Hepatocyte (in vitro differentiated cells): Measurements from ENCODE around the gene TESMIN. TPM values are rescaled to one million over a fixed set of nuclear protein-coding genes. Genes with fewer than 3 reads are reported as not detected.

Source experiments
- DNase-seq: peaks from one replicate; pipeline ENCODE4 v3.0.0-alpha.2; 2016; ENCODE audit warnings: low spot score
- H2AFZ ChIP-seq: fragments of 200-600 bp; sonication (generic); 2 replicates; pipeline ENCODE4 v1.6.0; 2016; ENCODE audit warnings: antibody characterized with exemption, mild to moderate bottlenecking
- H3K27ac ChIP-seq: fragments of 200-600 bp; sonication (generic); 2 replicates; pipeline ENCODE4 v1.5.1; 2016; ENCODE audit warnings: mild to moderate bottlenecking
- H3K27me3 ChIP-seq: fragments of 200-600 bp; sonication (generic); 2 replicates; pipeline ENCODE4 v1.6.1; 2016
- H3K36me3 ChIP-seq: fragments of 200-600 bp; sonication (generic); replicated peaks from 2 replicates; pipeline ENCODE4 v1.5.1; 2016; ENCODE audit warnings: low read depth; ENCODE audit not compliant: insufficient read depth
- H3K4me1 ChIP-seq: fragments of 200-600 bp; sonication (generic); 2 replicates; pipeline ENCODE4 v1.5.1; 2016; ENCODE audit warnings: mild to moderate bottlenecking, moderate library complexity; ENCODE audit not compliant: insufficient read depth
- H3K4me2 ChIP-seq: fragments of 200-600 bp; sonication (generic); 2 replicates; pipeline ENCODE4 v1.6.0; 2016
- H3K4me3 ChIP-seq: fragments of 200-600 bp; sonication (generic); 2 replicates; pipeline ENCODE4 v1.5.1; 2016; ENCODE audit warnings: mild to moderate bottlenecking
- H3K79me2 ChIP-seq: fragments of 200-600 bp; sonication (generic); 2 replicates; pipeline ENCODE4 v1.6.0; 2017; ENCODE audit warnings: mild to moderate bottlenecking
- H3K9me2 ChIP-seq: fragments of 200-600 bp; sonication (generic); replicated peaks from 2 replicates; pipeline ENCODE4 v1.6.0; 2017; ENCODE audit warnings: mild to moderate bottlenecking; ENCODE audit not compliant: insufficient read depth
- H3K9me3 ChIP-seq: fragments of 200-600 bp; sonication (generic); 2 replicates; pipeline ENCODE4 v1.5.1; 2016; ENCODE audit warnings: low read depth, mild to moderate bottlenecking
- H4K20me1 ChIP-seq: fragments of 200-600 bp; sonication (generic); 2 replicates; pipeline ENCODE4 v1.6.0; 2016; ENCODE audit warnings: mild to moderate bottlenecking; ENCODE audit not compliant: insufficient read depth, poor library complexity, severe bottlenecking
- CTCF ChIP-seq: fragments of 200-600 bp; sonication (generic); IDR thresholded peaks from 2 replicates; pipeline ENCODE4 v1.5.1; 2016; ENCODE audit warnings: antibody characterized with exemption, mild to moderate bottlenecking; ENCODE audit not compliant: poor library complexity
- EZH2 ChIP-seq: fragments of 200-600 bp; sonication (generic); IDR thresholded peaks from 2 replicates; pipeline ENCODE4 v1.6.1; 2016; ENCODE audit warnings: antibody characterized with exemption, mild to moderate bottlenecking, borderline replicate concordance
- EZH2phosphoT487 ChIP-seq: fragments of 200-600 bp; sonication (generic); IDR thresholded peaks from one replicate; pipeline ENCODE4 v1.6.1; 2018; ENCODE audit warnings: antibody characterized with exemption, mild to moderate bottlenecking, low read depth, moderate library complexity; ENCODE audit not compliant: unreplicated experiment, severe bottlenecking
- WGBS: methylation state at CpG from one replicate; pipeline ENCODE4 v1.1.6; 2016; ENCODE audit warnings: low lambda C conversion rate; ENCODE audit errors: missing lambda C conversion rate; 5-methylcytosine and 5-hydroxymethylcytosine counted together
- polyA plus RNA-seq: library from polyadenylated mRNA; unstranded; fragments of >200 nt; fragmentation: Nextera tagmentation; extraction: Ambion mirVana; gene quantifications from 2 replicates; pipeline ENCODE4 v1.2.1, GENCODE V29; 2016
- total RNA-seq: library from RNA; depleted of rRNA; stranded (reverse); fragments of >200 nt; gene quantifications from 2 replicates; pipeline ENCODE4 v1.2.3, GENCODE V29; 2014

The TESMIN gene
- total and polyA plus RNA-seq, 2 experiments from 2014 or later, result 1.5 to 6.7 TPM

- H3K9me2 ChIP-seq, result no peaks in the 10 kb centered on the region
- H3K79me2 ChIP-seq, result no peaks in the 10 kb centered on the region
- no peak overlapping the region for H2AFZ ChIP-seq
- DNase-seq, result no peak
- no peaks in the 10 kb centered on the region for H3K9me3 ChIP-seq
- peaks cover 6% of the 10 kb centered on the region for H3K4me1 ChIP-seq
- 61% methylated on average over 9 of the region's 9 CpGs for WGBS
- H3K4me2 ChIP-seq, result no peak overlapping the region
- no peaks in the 10 kb centered on the region for H3K36me3 ChIP-seq
- H4K20me1 ChIP-seq, result no peaks in the 10 kb centered on the region
- H3K4me3 ChIP-seq, result no peak overlapping the region
- no peak overlapping the region for H3K27ac ChIP-seq
- TF ChIP-seq EZH2 (no peak), EZH2phosphoT487 (no peak), CTCF (no peak)
- peaks cover 48% of the 10 kb centered on the region for H3K27me3 ChIP-seq
Observed at GRCh38 chr11:68682531-68682961, 68.8 kb downstream of the TESMIN start.

- Histone ChIP-seq H3K27me3 (peaks cover 34% of the 10 kb centered on the region), H3K9me3 (no peaks in the 10 kb centered on the region), H2AFZ (no peak overlapping the region), H3K9me2 (no peaks in the 10 kb centered on the region), H3K36me3 (no peaks in the 10 kb centered on the region), H3K27ac (no peak overlapping the region), H3K4me3 (no peak overlapping the region), H3K4me2 (no peak overlapping the region), H4K20me1 (no peaks in the 10 kb centered on the region), H3K4me1 (peaks cover 6% of the 10 kb centered on the region), H3K79me2 (no peaks in the 10 kb centered on the region)
- WGBS, result 83% methylated on average over 17 of the region's 17 CpGs
- no peak for DNase-seq
- no peak for TF ChIP-seq EZH2
- TF ChIP-seq EZH2phosphoT487, result no peak
- no peak for TF ChIP-seq CTCF
Observed at GRCh38 chr11:68680541-68681231, 70.6 kb downstream of the TESMIN start.

- no peaks in the 10 kb centered on the region for H3K9me2 ChIP-seq
- 89% methylated on average over 15 of the region's 15 CpGs for WGBS
- H3K4me3 ChIP-seq, result no peak overlapping the region
- H3K27ac ChIP-seq, result no peak overlapping the region
- H2AFZ ChIP-seq, result no peak overlapping the region
- H3K9me3 ChIP-seq, result no peaks in the 10 kb centered on the region
- H3K4me2 ChIP-seq, result no peak overlapping the region
- no peaks in the 10 kb centered on the region for H3K79me2 ChIP-seq
- no peaks in the 10 kb centered on the region for H3K4me1 ChIP-seq
- no peak for DNase-seq
- H3K27me3 ChIP-seq, result peaks cover 9% of the 10 kb centered on the region
- H3K36me3 ChIP-seq, result no peaks in the 10 kb centered on the region
- H4K20me1 ChIP-seq, result no peaks in the 10 kb centered on the region
- no peak for TF ChIP-seq EZH2
- TF ChIP-seq CTCF, result no peak
- TF ChIP-seq EZH2phosphoT487, result no peak
Observed at GRCh38 chr11:68678031-68678441, 73.3 kb downstream of the TESMIN start.

GRCh38 chr11:68677432-68677831 is 73.9 kb downstream of the TESMIN start:
- Histone ChIP-seq H3K9me2 (no peaks in the 10 kb centered on the region), H3K79me2 (no peaks in the 10 kb centered on the region), H2AFZ (no peak overlapping the region), H3K4me3 (no peak overlapping the region), H3K27me3 (peaks cover 4% of the 10 kb centered on the region), H4K20me1 (no peaks in the 10 kb centered on the region), H3K4me2 (no peak overlapping the region), H3K27ac (no peak overlapping the region), H3K4me1 (no peaks in the 10 kb centered on the region), H3K9me3 (no peaks in the 10 kb centered on the region), H3K36me3 (no peaks in the 10 kb centered on the region)
- 18% methylated on average over 5 of the region's 6 CpGs for WGBS
- TF ChIP-seq EZH2phosphoT487 (no peak), EZH2 (no peak), CTCF (no peak)
- peak; percentile 72 for DNase-seq
